Neural crest cell (in vitro differentiated cells): ENCODE measurements around the gene ERC1. TPM values are rescaled to one million over a fixed set of nuclear protein-coding genes. Genes with fewer than 3 reads are reported as not detected.

Source experiments
- DNase-seq: peaks from one replicate; pipeline ENCODE4 v3.0.0; 2021; ENCODE audit warnings: low read depth, mixed read lengths, low spot score
- H3K27ac Mint-ChIP-seq: one replicate; pipeline ENCODE4 v1.8.0; 2021; ENCODE audit warnings: mild to moderate bottlenecking, mixed read lengths; ENCODE audit not compliant: unreplicated experiment
- H3K27me3 Mint-ChIP-seq: 2 replicates; pipeline ENCODE4 v1.8.0; 2021; ENCODE audit warnings: low read depth, mild to moderate bottlenecking, mixed read lengths
- H3K36me3 Mint-ChIP-seq: 2 replicates; pipeline ENCODE4 v1.8.0; 2021; ENCODE audit warnings: low read depth, mild to moderate bottlenecking, mixed read lengths
- H3K4me1 Mint-ChIP-seq: 2 replicates; pipeline ENCODE4 v1.8.0; 2021; ENCODE audit warnings: mixed read lengths
- H3K4me3 Mint-ChIP-seq: one replicate; pipeline ENCODE4 v1.8.0; 2021; ENCODE audit warnings: mild to moderate bottlenecking, mixed read lengths
- H3K9me3 Mint-ChIP-seq: 2 replicates; pipeline ENCODE4 v1.8.0; 2021; ENCODE audit warnings: mixed read lengths
- CTCF ChIP-seq: fragments of 200-600 bp; sonication (generic); conservative IDR thresholded peaks from 2 replicates; pipeline ENCODE4 v1.5.0; 2021; ENCODE audit warnings: antibody characterized with exemption, mild to moderate bottlenecking
- total RNA-seq: library from RNA; stranded (reverse); gene quantifications from 2 replicates; pipeline ENCODE4 v1.2.1, GENCODE V29; 2021

ERC1 gene
- total RNA-seq, 1 donor from 2014 or later = 38.9 TPM

GRCh38 chr12:1011091-1011490, 20.1 kb downstream of the ERC1 start:
- Mint-ChIP-seq H3K4me3 (no peak overlapping the region), H3K27me3 (peaks cover 7% of the 10 kb centered on the region), H3K36me3 (no peaks in the 10 kb centered on the region), H3K9me3 (no peaks in the 10 kb centered on the region), H3K27ac (no peak overlapping the region), H3K4me1 (no peaks in the 10 kb centered on the region)
- TF ChIP-seq CTCF = no peak
- no peak for DNase-seq

GRCh38 chr12:1013618-1014489, 22.8 kb downstream of the ERC1 start:
- Mint-ChIP-seq H3K9me3 (no peaks in the 10 kb centered on the region), H3K4me3 (no peak overlapping the region), H3K36me3 (no peaks in the 10 kb centered on the region), H3K27me3 (no peaks in the 10 kb centered on the region), H3K4me1 (no peaks in the 10 kb centered on the region), H3K27ac (peak overlapping the region; percentile 22)
- no peak for DNase-seq
- TF ChIP-seq CTCF = no peak

GRCh38 chr12:1019283-1019682, 28.3 kb downstream of the ERC1 start:
- no peak overlapping the region for H3K4me3 Mint-ChIP-seq
- peaks cover 5% of the 10 kb centered on the region for H3K9me3 Mint-ChIP-seq
- peaks cover 13% of the 10 kb centered on the region for H3K36me3 Mint-ChIP-seq
- TF ChIP-seq CTCF = no peak
- H3K4me1 Mint-ChIP-seq = no peaks in the 10 kb centered on the region
- H3K27me3 Mint-ChIP-seq = no peaks in the 10 kb centered on the region
- no peak for DNase-seq
- no peak overlapping the region for H3K27ac Mint-ChIP-seq

- Mint-ChIP-seq H3K27me3 (no peaks in the 10 kb centered on the region), H3K9me3 (peaks cover 5% of the 10 kb centered on the region)
Measured at GRCh38 chr12:1020389-1020788, 29.4 kb downstream of the ERC1 start.

More at GRCh38 chr12:1020389-1020788, 29.4 kb downstream of the ERC1 start:
- Mint-ChIP-seq H3K4me1 (no peaks in the 10 kb centered on the region), H3K4me3 (no peak overlapping the region), H3K36me3 (peaks cover 13% of the 10 kb centered on the region), H3K27ac (no peak overlapping the region)
- no peak for TF ChIP-seq CTCF
- no peak for DNase-seq
